Smooth muscle cell (in vitro differentiated cells): ENCODE data around the gene NLRP8. TPM values are rescaled to one million over a fixed set of nuclear protein-coding genes. Genes with fewer than 3 reads are reported as not detected.

Experiments
- DNase-seq: peaks from one replicate; lab custom pipeline; 2025; ENCODE audit not compliant: unreplicated experiment; lab: John Stamatoyannopoulos, UW
- H2AFZ ChIP-seq: fragments of 200-600 bp; sonication (generic); 2 replicates; pipeline ENCODE4 v1.6.0; 2016; ENCODE audit warnings: antibody characterized with exemption, low read depth, mild to moderate bottlenecking
- H3F3A ChIP-seq: fragments of 200-600 bp; sonication (generic); 2 replicates; pipeline ENCODE4 v1.6.0; 2017; ENCODE audit warnings: antibody characterized with exemption, low read depth
- H3K27ac ChIP-seq: fragments of 200-600 bp; sonication (generic); 2 replicates; pipeline ENCODE4 v1.5.1; 2016; ENCODE audit warnings: low read depth, mild to moderate bottlenecking
- H3K27me3 ChIP-seq: fragments of 200-600 bp; sonication (generic); 2 replicates; pipeline ENCODE4 v1.6.1; 2016; ENCODE audit warnings: low read depth, mild to moderate bottlenecking
- H3K36me3 ChIP-seq: fragments of 200-600 bp; sonication (generic); 2 replicates; pipeline ENCODE4 v1.5.1; 2016; ENCODE audit warnings: low read depth
- H3K4me1 ChIP-seq: fragments of 200-600 bp; sonication (generic); 2 replicates; pipeline ENCODE4 v1.5.1; 2016; ENCODE audit warnings: low read depth
- H3K4me2 ChIP-seq: fragments of 200-600 bp; sonication (generic); 2 replicates; pipeline ENCODE4 v1.6.0; 2016; ENCODE audit warnings: mild to moderate bottlenecking
- H3K4me3 ChIP-seq: fragments of 200-600 bp; sonication (generic); 2 replicates; pipeline ENCODE4 v1.5.1; 2016; ENCODE audit warnings: mild to moderate bottlenecking
- H3K79me2 ChIP-seq: fragments of 200-600 bp; sonication (generic); 2 replicates; pipeline ENCODE4 v1.6.0; 2016; ENCODE audit warnings: low read depth, mild to moderate bottlenecking
- H3K9ac ChIP-seq: fragments of 200-600 bp; sonication (generic); 2 replicates; pipeline ENCODE4 v1.6.0; 2016; ENCODE audit warnings: low read depth
- H3K9me3 ChIP-seq: fragments of 200-600 bp; sonication (generic); replicated peaks from 2 replicates; pipeline ENCODE4 v1.5.1; 2016; ENCODE audit warnings: low read depth
- H4K20me1 ChIP-seq: fragments of 200-600 bp; sonication (generic); 2 replicates; pipeline ENCODE4 v1.6.0; 2016; ENCODE audit warnings: low read depth
- WGBS: methylation state at CpG from one replicate; pipeline ENCODE4 v1.1.7; 2016; ENCODE audit warnings: low lambda C conversion rate; 5-methylcytosine and 5-hydroxymethylcytosine counted together
- polyA plus RNA-seq: library from polyadenylated mRNA; unstranded; fragments of >200 nt; fragmentation: Nextera tagmentation; extraction: Ambion mirVana; gene quantifications from 2 replicates; pipeline ENCODE4 v1.2.1, GENCODE V29; 2016
- total RNA-seq: library from RNA; depleted of rRNA; stranded (reverse); fragments of >200 nt; gene quantifications from 2 replicates; pipeline ENCODE4 v1.2.3, GENCODE V29; 2014
- TF ChIP-seq, protein P1 (sequence below): fragments of 200-600 bp; sonication (generic); IDR thresholded peaks from 2 replicates; pipeline ENCODE4 v1.5.1; 2017; ENCODE audit warnings: borderline replicate concordance, mild to moderate bottlenecking, antibody characterized with exemption; ENCODE audit not compliant: insufficient read depth, poor library complexity, severe bottlenecking

NLRP8 gene
- total and polyA plus RNA-seq, 2 experiments from 2014 or later, result not detected

DNA sequence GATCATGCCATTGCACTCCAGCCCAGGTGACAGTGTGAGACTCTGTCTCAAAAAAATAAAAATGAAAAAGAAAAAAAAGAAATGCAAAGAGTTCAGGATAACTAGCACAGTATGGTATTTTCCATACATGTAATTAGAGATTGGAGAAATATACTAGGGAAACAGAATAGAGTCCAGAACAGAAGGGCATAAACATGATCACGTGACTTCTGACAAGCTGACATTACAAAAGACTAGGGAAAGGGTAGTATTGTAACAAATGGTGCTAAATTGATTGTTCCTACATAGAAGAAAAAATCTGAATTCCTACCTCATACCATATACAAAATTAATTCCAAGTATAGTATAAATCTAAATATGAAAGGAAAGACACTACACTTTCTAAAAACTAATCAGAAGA lies 37.6 kb downstream of the NLRP8 start:
- no peak overlapping the region for H2AFZ ChIP-seq
- H3K36me3 ChIP-seq, result no peaks in the 10 kb centered on the region
- H3K79me2 ChIP-seq, result no peaks in the 10 kb centered on the region
- 38% methylated on average over 1 of the region's 1 CpG for WGBS
- no peaks in the 10 kb centered on the region for H3K27me3 ChIP-seq
- H3K4me3 ChIP-seq, result no peak overlapping the region
- no peaks in the 10 kb centered on the region for H3F3A ChIP-seq
- H3K27ac ChIP-seq, result no peak overlapping the region
- no peaks in the 10 kb centered on the region for H4K20me1 ChIP-seq
- H3K9me3 ChIP-seq, result peaks cover 9% of the 10 kb centered on the region
- no peak for DNase-seq
- H3K4me2 ChIP-seq, result no peak overlapping the region
- no peaks in the 10 kb centered on the region for H3K4me1 ChIP-seq
- TF ChIP-seq, protein P1, sequence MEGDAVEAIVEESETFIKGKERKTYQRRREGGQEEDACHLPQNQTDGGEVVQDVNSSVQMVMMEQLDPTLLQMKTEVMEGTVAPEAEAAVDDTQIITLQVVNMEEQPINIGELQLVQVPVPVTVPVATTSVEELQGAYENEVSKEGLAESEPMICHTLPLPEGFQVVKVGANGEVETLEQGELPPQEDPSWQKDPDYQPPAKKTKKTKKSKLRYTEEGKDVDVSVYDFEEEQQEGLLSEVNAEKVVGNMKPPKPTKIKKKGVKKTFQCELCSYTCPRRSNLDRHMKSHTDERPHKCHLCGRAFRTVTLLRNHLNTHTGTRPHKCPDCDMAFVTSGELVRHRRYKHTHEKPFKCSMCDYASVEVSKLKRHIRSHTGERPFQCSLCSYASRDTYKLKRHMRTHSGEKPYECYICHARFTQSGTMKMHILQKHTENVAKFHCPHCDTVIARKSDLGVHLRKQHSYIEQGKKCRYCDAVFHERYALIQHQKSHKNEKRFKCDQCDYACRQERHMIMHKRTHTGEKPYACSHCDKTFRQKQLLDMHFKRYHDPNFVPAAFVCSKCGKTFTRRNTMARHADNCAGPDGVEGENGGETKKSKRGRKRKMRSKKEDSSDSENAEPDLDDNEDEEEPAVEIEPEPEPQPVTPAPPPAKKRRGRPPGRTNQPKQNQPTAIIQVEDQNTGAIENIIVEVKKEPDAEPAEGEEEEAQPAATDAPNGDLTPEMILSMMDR, result no peak
- H3K9ac ChIP-seq, result no peak overlapping the region

DNA sequence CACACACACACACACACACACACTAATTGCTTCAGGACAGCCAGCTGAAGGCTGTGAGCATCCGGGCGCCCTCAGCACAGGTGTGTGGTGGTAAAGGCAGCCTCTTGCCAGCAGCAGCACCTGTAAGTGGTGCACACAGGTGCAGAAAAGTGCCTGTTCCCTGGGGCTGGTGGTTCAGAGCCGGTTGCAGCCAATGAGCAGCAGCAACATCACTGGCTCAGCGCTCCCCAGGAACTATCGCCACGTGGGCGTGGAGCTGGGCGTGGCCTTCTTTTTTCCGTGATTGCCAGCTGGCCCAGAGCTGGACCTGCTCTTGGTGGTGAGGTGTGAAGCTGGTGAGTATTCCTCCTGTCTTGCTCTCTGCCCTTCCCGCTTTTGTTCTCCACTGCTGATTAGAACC lies 38.9 kb downstream of the NLRP8 start, which contains the start of gene NLRP5:
Gene NLRP5, plus strand, starts transcription at position 289 of the 400 bp plus-strand sequence.
- 73% methylated on average over 10 of the region's 10 CpGs for WGBS
- Histone ChIP-seq H3K4me3 (no peak within 1 kb of the TSS), H3F3A (no peaks in the 10 kb centered on the region), H3K27me3 (no peaks in the 10 kb centered on the region), H3K27ac (no peak within 1 kb of the TSS), H3K4me1 (no peaks in the 10 kb centered on the region), H3K36me3 (no peaks in the 10 kb centered on the region), H2AFZ (no peak within 1 kb of the TSS), H3K9ac (no peak within 1 kb of the TSS), H3K9me3 (peaks cover 7% of the 10 kb centered on the region), H3K79me2 (no peaks in the 10 kb centered on the region), H3K4me2 (no peak within 1 kb of the TSS), H4K20me1 (no peaks in the 10 kb centered on the region)
- DNase-seq, result no peak
- TF ChIP-seq, protein P1, result no peak

DNA sequence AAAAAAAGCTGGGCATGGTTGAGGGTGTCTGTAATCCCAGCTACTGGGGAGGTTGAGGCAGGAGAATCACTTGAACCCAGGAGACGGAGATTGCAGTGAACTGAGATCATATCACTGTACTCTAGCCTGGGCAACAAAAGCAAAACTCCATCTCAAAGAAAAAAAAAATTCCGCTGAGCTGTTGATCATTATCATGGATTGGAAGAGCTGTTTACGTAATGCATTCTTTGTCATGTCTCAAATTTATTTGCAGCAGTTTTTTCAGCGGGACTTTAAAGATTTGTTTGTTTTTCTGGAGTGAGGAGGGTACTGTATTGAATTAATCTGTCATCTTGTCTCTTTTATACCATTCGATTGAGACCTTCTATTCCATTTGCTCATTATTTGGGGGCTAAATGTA lies 43.2 kb downstream of the NLRP8 start:
- H3K36me3 ChIP-seq, result no peaks in the 10 kb centered on the region
- H2AFZ ChIP-seq, result no peak overlapping the region
- H3K9me3 ChIP-seq, result peaks cover 7% of the 10 kb centered on the region
- TF ChIP-seq, protein P1, result no peak
- H3F3A ChIP-seq, result no peaks in the 10 kb centered on the region
- H3K4me3 ChIP-seq, result no peak overlapping the region
- no peak overlapping the region for H3K9ac ChIP-seq
- no peaks in the 10 kb centered on the region for H3K79me2 ChIP-seq
- no peak for DNase-seq
- H3K27ac ChIP-seq, result no peak overlapping the region
- H3K4me2 ChIP-seq, result no peak overlapping the region
- WGBS, result 72% methylated on average over 5 of the region's 5 CpGs
- H3K4me1 ChIP-seq, result no peaks in the 10 kb centered on the region
- no peaks in the 10 kb centered on the region for H3K27me3 ChIP-seq
- H4K20me1 ChIP-seq, result no peaks in the 10 kb centered on the region

DNA sequence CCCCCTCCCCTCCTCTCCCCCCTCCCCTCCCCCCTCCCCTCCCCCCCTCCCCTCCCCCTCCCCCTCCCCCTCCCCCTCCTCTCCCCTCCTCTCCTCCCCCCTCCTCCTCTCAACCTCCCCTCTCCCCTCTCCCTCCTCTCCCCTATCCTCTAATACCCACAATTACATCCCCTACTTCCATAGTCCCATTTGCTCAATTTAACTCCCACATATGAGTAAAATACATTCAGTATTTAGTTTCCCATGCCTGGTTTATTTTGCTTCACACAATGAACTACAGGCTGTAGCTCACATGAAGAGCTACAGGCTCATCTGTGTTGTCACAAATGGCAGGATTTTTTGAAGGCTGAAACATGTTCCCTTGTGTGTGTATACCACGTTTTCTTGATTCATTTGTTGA lies 45.9 kb downstream of the NLRP8 start:
- H3K9me3 ChIP-seq, result peaks cover 5% of the 10 kb centered on the region
- no peak overlapping the region for H3K4me2 ChIP-seq
- no peak for DNase-seq

More for the DNA sequence above, 45.9 kb downstream of the NLRP8 start:
- H3K4me1 ChIP-seq, result no peaks in the 10 kb centered on the region
- no peaks in the 10 kb centered on the region for H3K79me2 ChIP-seq
- H2AFZ ChIP-seq, result no peak overlapping the region
- H3K36me3 ChIP-seq, result no peaks in the 10 kb centered on the region
- TF ChIP-seq, protein P1, result no peak
- WGBS, result 10% methylated on average over 1 of the region's 1 CpG
- H3K4me3 ChIP-seq, result no peak overlapping the region
- H3F3A ChIP-seq, result no peaks in the 10 kb centered on the region
- no peak overlapping the region for H3K27ac ChIP-seq
- H3K27me3 ChIP-seq, result no peaks in the 10 kb centered on the region
- H3K9ac ChIP-seq, result no peak overlapping the region
- H4K20me1 ChIP-seq, result no peaks in the 10 kb centered on the region
